Hepatocyte (in vitro differentiated cells): Measurements from ENCODE around the gene FAM167B. TPM values are rescaled to one million over a fixed set of nuclear protein-coding genes. Genes with fewer than 3 reads are reported as not detected.

Experiments used
- DNase-seq: peaks from one replicate; pipeline ENCODE4 v3.0.0-alpha.2; 2016; ENCODE audit warnings: low spot score
- H2AFZ ChIP-seq: fragments of 200-600 bp; sonication (generic); 2 replicates; pipeline ENCODE4 v1.6.0; 2016; ENCODE audit warnings: antibody characterized with exemption, mild to moderate bottlenecking
- H3K27ac ChIP-seq: fragments of 200-600 bp; sonication (generic); 2 replicates; pipeline ENCODE4 v1.5.1; 2016; ENCODE audit warnings: mild to moderate bottlenecking
- H3K27me3 ChIP-seq: fragments of 200-600 bp; sonication (generic); 2 replicates; pipeline ENCODE4 v1.6.1; 2016
- H3K36me3 ChIP-seq: fragments of 200-600 bp; sonication (generic); replicated peaks from 2 replicates; pipeline ENCODE4 v1.5.1; 2016; ENCODE audit warnings: low read depth; ENCODE audit not compliant: insufficient read depth
- H3K4me1 ChIP-seq: fragments of 200-600 bp; sonication (generic); 2 replicates; pipeline ENCODE4 v1.5.1; 2016; ENCODE audit warnings: mild to moderate bottlenecking, moderate library complexity; ENCODE audit not compliant: insufficient read depth
- H3K4me2 ChIP-seq: fragments of 200-600 bp; sonication (generic); 2 replicates; pipeline ENCODE4 v1.6.0; 2016
- H3K4me3 ChIP-seq: fragments of 200-600 bp; sonication (generic); 2 replicates; pipeline ENCODE4 v1.5.1; 2016; ENCODE audit warnings: mild to moderate bottlenecking
- H3K79me2 ChIP-seq: fragments of 200-600 bp; sonication (generic); 2 replicates; pipeline ENCODE4 v1.6.0; 2017; ENCODE audit warnings: mild to moderate bottlenecking
- H3K9me2 ChIP-seq: fragments of 200-600 bp; sonication (generic); replicated peaks from 2 replicates; pipeline ENCODE4 v1.6.0; 2017; ENCODE audit warnings: mild to moderate bottlenecking; ENCODE audit not compliant: insufficient read depth
- H3K9me3 ChIP-seq: fragments of 200-600 bp; sonication (generic); 2 replicates; pipeline ENCODE4 v1.5.1; 2016; ENCODE audit warnings: low read depth, mild to moderate bottlenecking
- H4K20me1 ChIP-seq: fragments of 200-600 bp; sonication (generic); 2 replicates; pipeline ENCODE4 v1.6.0; 2016; ENCODE audit warnings: mild to moderate bottlenecking; ENCODE audit not compliant: insufficient read depth, poor library complexity, severe bottlenecking
- CTCF ChIP-seq: fragments of 200-600 bp; sonication (generic); IDR thresholded peaks from 2 replicates; pipeline ENCODE4 v1.5.1; 2016; ENCODE audit warnings: antibody characterized with exemption, mild to moderate bottlenecking; ENCODE audit not compliant: poor library complexity
- EZH2 ChIP-seq: fragments of 200-600 bp; sonication (generic); IDR thresholded peaks from 2 replicates; pipeline ENCODE4 v1.6.1; 2016; ENCODE audit warnings: antibody characterized with exemption, mild to moderate bottlenecking, borderline replicate concordance
- EZH2phosphoT487 ChIP-seq: fragments of 200-600 bp; sonication (generic); IDR thresholded peaks from one replicate; pipeline ENCODE4 v1.6.1; 2018; ENCODE audit warnings: antibody characterized with exemption, mild to moderate bottlenecking, low read depth, moderate library complexity; ENCODE audit not compliant: unreplicated experiment, severe bottlenecking
- WGBS: methylation state at CpG from one replicate; pipeline ENCODE4 v1.1.6; 2016; ENCODE audit warnings: low lambda C conversion rate; ENCODE audit errors: missing lambda C conversion rate; 5-methylcytosine and 5-hydroxymethylcytosine counted together
- polyA plus RNA-seq: library from polyadenylated mRNA; unstranded; fragments of >200 nt; fragmentation: Nextera tagmentation; extraction: Ambion mirVana; gene quantifications from 2 replicates; pipeline ENCODE4 v1.2.1, GENCODE V29; 2016
- total RNA-seq: library from RNA; depleted of rRNA; stranded (reverse); fragments of >200 nt; gene quantifications from 2 replicates; pipeline ENCODE4 v1.2.3, GENCODE V29; 2014

The FAM167B gene
- total and polyA plus RNA-seq, 2 experiments from 2014 or later = 0.53 to 0.75 TPM

GRCh38 chr1:32208469-32208868, 38.6 kb upstream of the FAM167B start:
- no peak overlapping the region for H3K4me2 ChIP-seq
- no peaks in the 10 kb centered on the region for H3K4me1 ChIP-seq
- no peak overlapping the region for H2AFZ ChIP-seq
- no peaks in the 10 kb centered on the region for H3K36me3 ChIP-seq
- H4K20me1 ChIP-seq = no peaks in the 10 kb centered on the region
- no peak overlapping the region for H3K4me3 ChIP-seq
- TF ChIP-seq EZH2phosphoT487 (no peak), EZH2 (no peak), CTCF (no peak)
- WGBS = 96% methylated on average over 6 of the region's 6 CpGs
- H3K27me3 ChIP-seq = no peaks in the 10 kb centered on the region
- no peak for DNase-seq
- no peaks in the 10 kb centered on the region for H3K9me3 ChIP-seq
- H3K27ac ChIP-seq = no peak overlapping the region
- H3K9me2 ChIP-seq = no peaks in the 10 kb centered on the region
- H3K79me2 ChIP-seq = no peaks in the 10 kb centered on the region

DNA sequence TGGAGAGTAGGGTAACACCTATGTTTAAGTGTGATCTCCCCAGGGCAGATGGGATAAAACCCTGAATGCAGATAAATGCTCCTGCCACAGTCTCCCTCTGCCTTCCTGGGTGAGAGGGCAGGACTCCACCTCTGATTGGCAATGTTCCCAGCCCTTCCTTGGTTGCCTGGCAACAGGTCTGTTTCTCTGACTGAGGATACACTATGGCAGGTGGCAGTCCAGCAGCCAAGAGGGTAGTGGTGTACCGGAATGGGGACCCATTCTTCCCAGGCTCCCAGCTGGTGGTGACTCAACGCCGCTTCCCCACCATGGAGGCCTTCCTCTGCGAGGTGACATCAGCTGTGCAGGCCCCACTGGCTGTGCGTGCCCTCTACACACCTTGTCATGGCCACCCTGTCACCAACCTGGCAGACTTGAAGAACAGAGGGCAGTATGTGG, 38.1 kb upstream of the FAM167B start, which contains the start of gene DCDC2B:
TSS of gene DCDC2B (plus strand) at position 199 of the 438 bp plus-strand sequence. CDS start at position 204, 5 bp downstream.
- no peaks in the 10 kb centered on the region for H3K27me3 ChIP-seq
- DNase-seq = peak; percentile 53
- H3K27ac ChIP-seq = no peak within 1 kb of the TSS
- H2AFZ ChIP-seq = no peak within 1 kb of the TSS
- no peaks in the 10 kb centered on the region for H3K9me3 ChIP-seq
- no peaks in the 10 kb centered on the region for H3K36me3 ChIP-seq
- no peaks in the 10 kb centered on the region for H4K20me1 ChIP-seq
- H3K4me2 ChIP-seq = no peak within 1 kb of the TSS
- H3K79me2 ChIP-seq = no peaks in the 10 kb centered on the region
- H3K4me1 ChIP-seq = no peaks in the 10 kb centered on the region
- WGBS = 88% methylated on average over 5 of the region's 5 CpGs
- TF ChIP-seq EZH2 (no peak), CTCF (no peak), EZH2phosphoT487 (no peak)
- no peaks in the 10 kb centered on the region for H3K9me2 ChIP-seq
- no peak within 1 kb of the TSS for H3K4me3 ChIP-seq

GRCh38 chr1:32215629-32216480, 31.2 kb upstream of the FAM167B start:
- Histone ChIP-seq H3K9me3 (no peaks in the 10 kb centered on the region), H2AFZ (no peak overlapping the region), H3K79me2 (peaks cover 12% of the 10 kb centered on the region), H3K36me3 (no peaks in the 10 kb centered on the region), H4K20me1 (no peaks in the 10 kb centered on the region), H3K27me3 (no peaks in the 10 kb centered on the region), H3K4me2 (no peak overlapping the region), H3K27ac (peak overlapping the region; percentile 83), H3K4me3 (no peak overlapping the region), H3K4me1 (peaks cover 5% of the 10 kb centered on the region), H3K9me2 (no peaks in the 10 kb centered on the region)
- DNase-seq = peak; percentile 87
- peak; percentile 72 for TF ChIP-seq CTCF
- TF ChIP-seq EZH2phosphoT487 = no peak
- 84% methylated on average over 10 of the region's 10 CpGs for WGBS
